ENCODE results near the gene IFT122. TPM values are rescaled to one million over a fixed set of nuclear protein-coding genes. Genes with fewer than 3 reads are reported as not detected.
A peak's percentile ranks its signal among the peaks of the same experiment; 100 is the strongest.

IFT122 gene
- total RNA-seq, 1 donor from 2014 or later, result 26.5 TPM

- TF ChIP-seq CTCF (IDR thresholded peaks at IDR 0.05), result no peak
- intact Hi-C loops (cut with DNase I), result no loop called here
- H3K4me3 ChIP-seq, result no peak overlapping the region
- H3K9me3 ChIP-seq, result no peaks in the 10 kb centered on the region
- no peaks in the 10 kb centered on the region for H3K36me3 ChIP-seq
- H3K27me3 ChIP-seq, result no peaks in the 10 kb centered on the region
- H3K27ac ChIP-seq, result no peak overlapping the region
- no peaks in the 10 kb centered on the region for H3K4me1 ChIP-seq
- no peak for DNase-seq
- ATAC-seq, result no peak
Measured at GRCh38 chr3:129536804-129537203, 96.8 kb downstream of the IFT122 start.

GRCh38 chr3:129539206-129539605 lies 99.2 kb downstream of the IFT122 start:
- Histone ChIP-seq H3K9me3 (no peaks in the 10 kb centered on the region), H3K27ac (no peak overlapping the region), H3K27me3 (no peaks in the 10 kb centered on the region), H3K4me1 (no peaks in the 10 kb centered on the region), H3K4me3 (no peak overlapping the region), H3K36me3 (no peaks in the 10 kb centered on the region)
- no peak for TF ChIP-seq CTCF (IDR thresholded peaks at IDR 0.05)
- DNase-seq, result no peak
- intact Hi-C loops (cut with DNase I), result no loop called here
- no peak for ATAC-seq

GRCh38 chr3:129540776-129541516 lies 100.9 kb downstream of the IFT122 start:
- H3K4me1 ChIP-seq, result no peaks in the 10 kb centered on the region
- H3K27me3 ChIP-seq, result no peaks in the 10 kb centered on the region
- no peak overlapping the region for H3K27ac ChIP-seq
- ATAC-seq (no peak), DNase-seq (no peak)
- no peak overlapping the region for H3K4me3 ChIP-seq
- H3K36me3 ChIP-seq, result no peaks in the 10 kb centered on the region
- H3K9me3 ChIP-seq, result no peaks in the 10 kb centered on the region
- intact Hi-C loops (cut with DNase I), result no loop called here
- no peak for TF ChIP-seq CTCF (IDR thresholded peaks at IDR 0.05)

- Histone ChIP-seq H3K36me3 (no peaks in the 10 kb centered on the region), H3K4me3 (no peak overlapping the region), H3K4me1 (no peaks in the 10 kb centered on the region), H3K27me3 (no peaks in the 10 kb centered on the region), H3K27ac (no peak overlapping the region), H3K9me3 (no peaks in the 10 kb centered on the region)
- DNase-seq, result no peak
- no peak for TF ChIP-seq CTCF (IDR thresholded peaks at IDR 0.05)
- intact Hi-C loops (cut with DNase I), result no loop called here
- peak; percentile 20 for ATAC-seq
Measured at GRCh38 chr3:129542747-129543146, 102.7 kb downstream of the IFT122 start.

GRCh38 chr3:129543156-129543790 lies 103.2 kb downstream of the IFT122 start, which contains the start of gene H1-8:
Gene H1-8 (plus strand): TSS chr3:129543175. CDS start chr3:129543219, 44 bp downstream.
- Histone ChIP-seq H3K4me3 (no peak within 1 kb of the TSS), H3K4me1 (no peaks in the 10 kb centered on the region), H3K27ac (no peak within 1 kb of the TSS), H3K9me3 (no peaks in the 10 kb centered on the region), H3K36me3 (no peaks in the 10 kb centered on the region), H3K27me3 (no peaks in the 10 kb centered on the region)
- no peak for TF ChIP-seq CTCF (IDR thresholded peaks at IDR 0.05)
- no peak for ATAC-seq
- intact Hi-C loops (cut with DNase I), result no loop called here
- DNase-seq, result no peak

Measured in upper lobe of right lung (tissue), 1 donor.